ENCODE measurements around the gene SLC13A3. TPM values are rescaled to one million over a fixed set of nuclear protein-coding genes. Genes with fewer than 3 reads are reported as not detected.

The SLC13A3 gene
- total and polyA plus RNA-seq, 2 donors (not counting 3 experiments of a cell fraction or from before 2014, with no cell fraction given), result 0.11 to 0.40 TPM

- no peaks in the 10 kb centered on the region for H3K4me1 ChIP-seq (ENCODE audit: control insufficient read depth, extremely low read depth, insufficient read depth, low read length)
- no peaks in the 10 kb centered on the region for H4K20me1 ChIP-seq (replicated peaks; ENCODE audit: control insufficient read depth, extremely low read depth, insufficient read depth, low read length)
- ChIA-PET POLR2A (no interaction called here), CTCF (no interaction called here)
- TF ChIP-seq FOS (IDR thresholded peaks at IDR 0.05; ENCODE audit: borderline replicate concordance, insufficient read depth, low read length) (no peak), POLR2AphosphoS5 (IDR thresholded peaks at IDR 0.05; ENCODE audit: insufficient read depth, low read depth, low read length) (no peak), EZH2 (IDR thresholded peaks at IDR 0.05; ENCODE audit: borderline replicate concordance, low read depth, low read length, severe bottlenecking) (no peak), MYC (IDR thresholded peaks at IDR 0.05; ENCODE audit: low read depth, low read length) (no peak), CTCF (IDR thresholded peaks at IDR 0.05; ENCODE audit: extremely low read depth in 1 of 2, insufficient read depth in 1 of 2, low read depth in 1 of 2, low read length in 2 of 2) (no peak), GATA2 (IDR thresholded peaks at IDR 0.05; ENCODE audit: insufficient read depth, insufficient read length, low read depth, low read length) (no peak), POLR2A (IDR thresholded peaks at IDR 0.05; ENCODE audit: low read depth, low read length) (no peak), JUN (IDR thresholded peaks at IDR 0.05; ENCODE audit: borderline replicate concordance, insufficient read depth, insufficient read length, low read depth) (no peak)
- TF ChIP-seq, protein P1, sequence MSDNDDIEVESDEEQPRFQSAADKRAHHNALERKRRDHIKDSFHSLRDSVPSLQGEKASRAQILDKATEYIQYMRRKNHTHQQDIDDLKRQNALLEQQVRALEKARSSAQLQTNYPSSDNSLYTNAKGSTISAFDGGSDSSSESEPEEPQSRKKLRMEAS (IDR thresholded peaks at IDR 0.05; ENCODE audit: insufficient read depth, insufficient read length), result no peak
- DNase-seq (ENCODE audit: low read depth, low spot score) (no peak), FAIRE-seq (no peak)
- H3K27me3 ChIP-seq (ENCODE audit: control insufficient read depth in 2 of 2, insufficient read depth in 2 of 2, low read length in 2 of 2), result no peaks in the 10 kb centered on the region
- H3K9me3 ChIP-seq (replicated peaks; ENCODE audit: control insufficient read depth, insufficient read depth, low read length), result no peaks in the 10 kb centered on the region
- no TSS peak for BruUV-seq (replicated peaks)
- no peaks in the 10 kb centered on the region for H3K79me2 ChIP-seq (ENCODE audit: control insufficient read depth, insufficient read depth, low read length)
- H3K27ac ChIP-seq (ENCODE audit: insufficient read depth, low read depth, low read length), result no peak overlapping the region
- H3K9ac ChIP-seq (replicated peaks; ENCODE audit: extremely low read depth, insufficient read depth, low read length), result no peak overlapping the region
- dilution Hi-C loops (cut with MboI; ENCODE audit: extremely low pct_ligation_motif_present, low sequenced_read_pairs), result no loop called here
- no peak overlapping the region for H3K4me3 ChIP-seq (replicated peaks in 1 of 3; ENCODE audit: insufficient read depth in 1 of 3, low read depth in 1 of 3, low read length in 3 of 3)
- intact Hi-C loops (cut with micrococcal nuclease), result no loop called here
- no peaks in the 10 kb centered on the region for H3K36me3 ChIP-seq (ENCODE audit: control insufficient read depth in 2 of 2, extremely low read depth in 1 of 2, insufficient read depth in 2 of 2, low read length in 2 of 2)
- H3K4me2 ChIP-seq (ENCODE audit: insufficient read depth, low read length), result no peak overlapping the region
- no peaks in the 10 kb centered on the region for H3K9me1 ChIP-seq (replicated peaks; ENCODE audit: control insufficient read depth, extremely low read depth, insufficient read depth, low read length)
- no peak overlapping the region for H2AFZ ChIP-seq (ENCODE audit: low read depth, low read length)
Measured at GRCh38 chr20:46584508-46584907, 66.8 kb downstream of the SLC13A3 start.
